Right lobe of liver (tissue), 6 donors: Measurements from ENCODE around the gene TCP10L. TPM values are rescaled to one million over a fixed set of nuclear protein-coding genes. Genes with fewer than 3 reads are reported as not detected.
"Not testable (repeated sequence)": the region's sequence is repeated elsewhere in the genome, so short reads cannot be mapped to it uniquely, and the experiment has no call there.

ENCODE experiments used
- ATAC-seq, 4 donors: fragments of 200-7000 bp; cut with Tn5 transposase; one replicate each; pipeline ENCODE4 v1.9.1; 2020; ENCODE audit warnings: mild to moderate bottlenecking in 4 of 4, moderate library complexity in 4 of 4
- DNase-seq, 3 donors: peaks; one replicate each; pipeline ENCODE4 v3.0.0-alpha.2; 2020
- H3K27ac ChIP-seq, 3 donors: fragments of 200-600 bp; one replicate each; pipeline ENCODE4 v1.8.0; 2022
- H3K27me3 ChIP-seq, 2 donors: fragments of 200-600 bp; one replicate each; pipeline ENCODE4 v1.8.0; 2022
- H3K36me3 ChIP-seq, 4 donors: fragments of 200-600 bp; sonication (generic) in 1 of 4; one replicate each; pipeline versions ENCODE4 v1.5.1 to v1.8.0; 2017 to 2022; ENCODE audit warnings: control low read depth in 1 of 4
- H3K4me1 ChIP-seq, 4 donors: fragments of 200-600 bp; sonication (generic) in 1 of 4; one replicate each; pipeline versions ENCODE4 v1.5.1 to v1.8.0; 2017 to 2022; ENCODE audit warnings: control low read depth in 1 of 4
- H3K4me3 ChIP-seq, 3 donors: fragments of 200-600 bp; one replicate each; pipeline ENCODE4 v1.8.0; 2022
- H3K9me3 ChIP-seq, 4 donors: fragments of 200-600 bp; sonication (generic) in 1 of 4; one replicate each; pipeline versions ENCODE4 v1.5.1 to v1.8.0; 2017 to 2022; ENCODE audit warnings: control low read depth in 1 of 4
- POLR2A ChIP-seq: fragments of 450-650 bp; IDR thresholded peaks from one replicate; pipeline ENCODE4 v1.6.1; 2017; ENCODE audit warnings: antibody characterized with exemption, mild to moderate bottlenecking
- WGBS: methylation state at CpG from one replicate; pipeline ENCODE4 v1.1.6; 2018; ENCODE audit warnings: low coverage, low lambda C conversion rate; ENCODE audit not compliant: insufficient coverage; ENCODE audit errors: missing lambda C conversion rate; 5-methylcytosine and 5-hydroxymethylcytosine counted together
- intact Hi-C, 2 donors: fragments of 100-400 bp; cut with DNase I; formaldehyde crosslinking; loops; one replicate each; pipeline versions ENCODE4 v1.11.2 to v1.14.1; 2022
- total RNA-seq, 6 experiments: library from RNA; depleted of rRNA in 2 of 6; stranded (reverse); fragments of >200 nt in 2 of 6; fragmentation: NEBNext Ultra II Directional in 3 of 6; extraction: Animal tissue kit (Norgen Biotek cat#: 25700) in 3 of 6; gene quantifications; one replicate each; pipeline versions ENCODE4 v1.1.0 to v1.2.4, GENCODE V29; 2016 to 2023
- TF ChIP-seq, protein P1 (sequence below), 4 donors: fragments of 200-600 bp in 3 of 4; fragments of 450-650 bp in 1 of 4; IDR thresholded peaks; one replicate each; pipeline versions ENCODE4 v1.5.1 to v1.8.0; 2016 to 2022; ENCODE audit warnings: antibody characterized with exemption in 4 of 4, mild to moderate bottlenecking in 2 of 4
- donor health status: DM: no; HTN: yes; CAD: no.
- donor health status: DM: no; HTN: no; CAD: no.
- donor health status: DM: no; HTN: no; CAD: no.
- donor health status: DM: no; HTN: yes; CAD: no.
- donor health status: DM: no; HTN: yes; CAD: no.

TCP10L gene
- total RNA-seq, 6 experiments from 2014 or later, result 1.5 to 7.1 (median 3.8) TPM

DNA sequence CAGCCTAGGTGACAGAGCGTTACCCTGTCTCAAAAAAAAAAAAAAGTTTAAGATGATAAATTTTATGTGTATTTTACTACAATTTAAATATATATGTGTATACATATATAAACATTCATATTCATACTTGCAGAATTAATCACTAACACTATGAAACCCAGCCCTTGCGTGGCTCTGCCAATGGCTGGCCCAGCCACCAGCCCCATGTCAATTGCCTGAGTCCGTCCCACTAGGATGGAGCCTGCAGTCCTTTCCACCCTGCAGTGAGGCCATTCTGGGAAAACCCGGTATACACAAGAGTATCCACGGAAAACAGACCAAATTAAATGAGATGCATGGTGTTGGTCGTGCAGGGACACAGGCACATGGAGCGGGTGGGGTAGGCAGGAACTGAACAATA is 49.7 kb downstream of the TCP10L start:
- DNase-seq, result no peak
- 88% methylated on average over 5 of the region's 7 CpGs for WGBS
- H3K27ac ChIP-seq, result no peak overlapping the region
- no peaks in the 10 kb centered on the region for H3K4me1 ChIP-seq
- intact Hi-C loops, result no loop called here
- no peaks in the 10 kb centered on the region for H3K9me3 ChIP-seq
- TF ChIP-seq, protein P1, sequence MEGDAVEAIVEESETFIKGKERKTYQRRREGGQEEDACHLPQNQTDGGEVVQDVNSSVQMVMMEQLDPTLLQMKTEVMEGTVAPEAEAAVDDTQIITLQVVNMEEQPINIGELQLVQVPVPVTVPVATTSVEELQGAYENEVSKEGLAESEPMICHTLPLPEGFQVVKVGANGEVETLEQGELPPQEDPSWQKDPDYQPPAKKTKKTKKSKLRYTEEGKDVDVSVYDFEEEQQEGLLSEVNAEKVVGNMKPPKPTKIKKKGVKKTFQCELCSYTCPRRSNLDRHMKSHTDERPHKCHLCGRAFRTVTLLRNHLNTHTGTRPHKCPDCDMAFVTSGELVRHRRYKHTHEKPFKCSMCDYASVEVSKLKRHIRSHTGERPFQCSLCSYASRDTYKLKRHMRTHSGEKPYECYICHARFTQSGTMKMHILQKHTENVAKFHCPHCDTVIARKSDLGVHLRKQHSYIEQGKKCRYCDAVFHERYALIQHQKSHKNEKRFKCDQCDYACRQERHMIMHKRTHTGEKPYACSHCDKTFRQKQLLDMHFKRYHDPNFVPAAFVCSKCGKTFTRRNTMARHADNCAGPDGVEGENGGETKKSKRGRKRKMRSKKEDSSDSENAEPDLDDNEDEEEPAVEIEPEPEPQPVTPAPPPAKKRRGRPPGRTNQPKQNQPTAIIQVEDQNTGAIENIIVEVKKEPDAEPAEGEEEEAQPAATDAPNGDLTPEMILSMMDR (IDR thresholded peaks at IDR 0.05), result no peak
- TF ChIP-seq POLR2A, result no peak
- no peaks in the 10 kb centered on the region for H3K36me3 ChIP-seq
- ATAC-seq, result no peak
- no peaks in the 10 kb centered on the region for H3K27me3 ChIP-seq
- H3K4me3 ChIP-seq, result no peak overlapping the region

DNA sequence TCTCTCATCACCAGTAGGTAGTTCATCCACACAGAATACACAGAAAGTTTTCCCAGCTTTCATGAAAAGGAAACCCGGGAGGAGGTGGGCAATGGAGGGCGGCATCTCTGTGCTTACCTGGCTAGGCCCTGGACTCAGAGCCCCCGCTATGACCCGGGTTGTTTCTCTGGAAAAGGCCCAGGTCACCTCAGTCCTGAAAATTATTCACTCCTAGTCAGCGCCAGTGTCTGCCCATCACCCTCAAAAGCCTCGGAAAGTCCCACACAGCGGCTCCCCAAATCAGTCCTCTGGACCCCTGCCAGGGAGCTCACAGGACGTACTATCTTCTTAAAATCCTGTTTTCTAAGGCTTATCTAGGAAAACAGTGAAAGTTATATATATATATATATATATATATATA is 51.2 kb downstream of the TCP10L start:
- TF ChIP-seq, protein P1 (IDR thresholded peaks at IDR 0.05), result no peak
- no peak for TF ChIP-seq POLR2A
- H3K9me3 ChIP-seq, result no peaks in the 10 kb centered on the region
- 82% methylated on average over 6 of the region's 8 CpGs for WGBS

DNA sequence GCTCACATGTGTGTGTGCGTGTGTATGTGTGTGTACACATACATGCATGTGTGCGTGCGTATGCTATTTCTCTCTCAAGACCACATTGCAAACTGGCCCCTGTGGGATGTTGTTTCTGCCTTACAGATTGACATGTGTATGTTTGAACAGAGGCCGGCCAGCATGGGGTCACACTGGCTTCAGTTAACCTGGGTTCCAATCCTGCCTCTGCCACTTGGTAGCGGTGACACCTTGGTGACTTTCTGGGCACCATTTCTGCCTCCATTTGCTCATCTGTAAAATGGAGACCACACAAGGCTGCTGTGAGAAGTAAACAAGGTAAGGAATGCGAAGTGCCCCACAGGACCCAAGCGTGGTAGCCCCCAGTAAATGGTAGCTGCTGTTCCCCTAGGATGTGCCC is 51.7 kb downstream of the TCP10L start:
- Histone ChIP-seq H3K4me3 (no peak overlapping the region), H3K4me1 (no peaks in the 10 kb centered on the region), H3K36me3 (no peaks in the 10 kb centered on the region), H3K27me3 (no peaks in the 10 kb centered on the region), H3K27ac (no peak overlapping the region), H3K9me3 (no peaks in the 10 kb centered on the region)
- no peak for DNase-seq
- ATAC-seq, result no peak
- WGBS, result 93% methylated on average over 2 of the region's 7 CpGs
- intact Hi-C loops, result no loop called here
- TF ChIP-seq, protein P1 (IDR thresholded peaks at IDR 0.05), result no peak
- no peak for TF ChIP-seq POLR2A

More for the DNA sequence above, 51.2 kb downstream of the TCP10L start:
- Histone ChIP-seq H3K27ac (no peak overlapping the region), H3K4me1 (no peaks in the 10 kb centered on the region), H3K27me3 (no peaks in the 10 kb centered on the region), H3K4me3 (no peak overlapping the region), H3K36me3 (no peaks in the 10 kb centered on the region)
- ATAC-seq (no peak), DNase-seq (no peak)
- intact Hi-C loops, result no loop called here

- Histone ChIP-seq H3K9me3 (no peaks in the 10 kb centered on the region), H3K27me3 (no peaks in the 10 kb centered on the region), H3K4me3 (no peak overlapping the region), H3K4me1 (no peaks in the 10 kb centered on the region), H3K27ac (no peak overlapping the region), H3K36me3 (no peaks in the 10 kb centered on the region)
- intact Hi-C loops, result no loop called here
- 50% methylated on average over 2 of the region's 4 CpGs for WGBS
- TF ChIP-seq, protein P1 (IDR thresholded peaks at IDR 0.05), result no peak
- TF ChIP-seq POLR2A, result no peak
- DNase-seq, result no peak
- ATAC-seq, result no peak
Measured at GRCh38 chr21:32533053-32533452, 52.3 kb downstream of the TCP10L start.

DNA sequence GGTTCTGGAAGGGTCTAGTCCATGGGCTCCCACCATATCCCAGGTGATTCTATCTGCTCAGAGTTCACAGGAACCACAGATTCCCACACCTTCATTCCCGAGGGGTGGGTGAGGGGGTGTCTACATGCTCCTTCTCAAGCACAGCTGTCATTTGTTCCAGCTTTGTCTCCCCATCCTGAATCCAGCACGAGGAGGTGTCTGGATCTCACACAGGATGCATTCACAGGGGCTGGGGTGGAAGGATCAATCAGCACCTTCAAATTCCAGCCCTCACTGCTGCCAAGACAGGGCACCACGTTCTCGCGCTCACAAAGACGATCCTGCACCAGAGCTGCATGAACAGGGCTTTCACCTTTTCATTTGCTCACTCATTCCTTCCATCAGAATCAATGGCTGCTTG is 52.7 kb downstream of the TCP10L start:
- no peak overlapping the region for H3K27ac ChIP-seq

GRCh38 chr21:32531561-32531960 is 53.8 kb downstream of the TCP10L start:
- H3K9me3 ChIP-seq, H3K36me3 ChIP-seq, DNase-seq, H3K4me1 ChIP-seq, intact Hi-C loops, H3K4me3 ChIP-seq, H3K27ac ChIP-seq, H3K27me3 ChIP-seq, ATAC-seq: not testable (repeated sequence)
- WGBS, result 96% methylated on average over 3 of the region's 3 CpGs

More for the DNA sequence above, 52.7 kb downstream of the TCP10L start:
- no peak for TF ChIP-seq POLR2A
- TF ChIP-seq, protein P1 (IDR thresholded peaks at IDR 0.05), result no peak
- H3K36me3 ChIP-seq, result no peaks in the 10 kb centered on the region
- DNase-seq, result no peak
- H3K4me3 ChIP-seq, result no peak overlapping the region
- 85% methylated on average over 4 of the region's 6 CpGs for WGBS
- H3K9me3 ChIP-seq, result no peaks in the 10 kb centered on the region
- no peaks in the 10 kb centered on the region for H3K27me3 ChIP-seq
- intact Hi-C loops, result no loop called here
- H3K4me1 ChIP-seq, result no peaks in the 10 kb centered on the region
- ATAC-seq, result no peak

GRCh38 chr21:32530809-32531208 is 54.5 kb downstream of the TCP10L start:
- ATAC-seq, H3K4me1 ChIP-seq, intact Hi-C loops, H3K27ac ChIP-seq, H3K9me3 ChIP-seq, H3K36me3 ChIP-seq, H3K27me3 ChIP-seq, DNase-seq, H3K4me3 ChIP-seq: not testable (repeated sequence)
- whole genome bisulfite sequencing, result 100% methylated on average over 2 of the region's 7 CpGs
